ENCODE results near the gene GRIK5.
"Not testable (repeated sequence)": the region's sequence is repeated elsewhere in the genome, so short reads cannot be mapped to it uniquely, and the experiment has no call there.

The GRIK5 gene

GRCh38 chr19:42054205-42054604, 15.8 kb downstream of the GRIK5 start:
- Histone ChIP-seq H3K27me3 (ENCODE audit: control insufficient read depth in 5 of 5, insufficient read depth in 4 of 5, low read length in 5 of 5) (peaks cover 0 to 8% (median 0%) of the 10 kb centered on the region in 5 donors), H3K9ac (ENCODE audit: low read length in 5 of 5) (no peak overlapping the region), H3K4me1 (ENCODE audit: control insufficient read depth in 5 of 5, insufficient read depth in 5 of 5, low read length in 5 of 5) (no peaks in the 10 kb centered on the region), H3K27ac (ENCODE audit: low read depth, low read length) (no peak overlapping the region), H3K36me3 (ENCODE audit: control insufficient read depth in 5 of 5, insufficient read depth in 5 of 5, low read length in 5 of 5) (no peaks in the 10 kb centered on the region), H3K9me3 (ENCODE audit: control insufficient read depth in 5 of 5, low read length in 5 of 5) (no peaks in the 10 kb centered on the region), H3K4me3 (ENCODE audit: low read depth in 1 of 5, low read length in 5 of 5) (no peak overlapping the region)

- H3K4me1 ChIP-seq (ENCODE audit: control insufficient read depth in 5 of 5, insufficient read depth in 5 of 5, low read length in 5 of 5) = no peaks in the 10 kb centered on the region
- no peaks in the 10 kb centered on the region for H3K9me3 ChIP-seq (ENCODE audit: control insufficient read depth in 5 of 5, low read length in 5 of 5)
- H3K9ac ChIP-seq (ENCODE audit: low read length in 5 of 5) = no peak overlapping the region
- no peak overlapping the region for H3K27ac ChIP-seq (ENCODE audit: low read depth, low read length)
- H3K4me3 ChIP-seq (ENCODE audit: low read depth in 1 of 5, low read length in 5 of 5) = no peak overlapping the region
- H3K36me3 ChIP-seq (ENCODE audit: control insufficient read depth in 5 of 5, insufficient read depth in 5 of 5, low read length in 5 of 5) = no peaks in the 10 kb centered on the region
- H3K27me3 ChIP-seq (ENCODE audit: control insufficient read depth in 5 of 5, insufficient read depth in 4 of 5, low read length in 5 of 5) = peaks cover 0 to 8% (median 0%) of the 10 kb centered on the region in 5 donors
These were observed 16.7 kb downstream of the GRIK5 start for GRCh38 chr19:42053037-42053935.

- Histone ChIP-seq H3K36me3 (ENCODE audit: control insufficient read depth in 5 of 5, insufficient read depth in 5 of 5, low read length in 5 of 5) (no peaks in the 10 kb centered on the region), H3K9ac (ENCODE audit: low read length in 5 of 5) (no peak overlapping the region), H3K27me3 (ENCODE audit: control insufficient read depth in 5 of 5, insufficient read depth in 4 of 5, low read length in 5 of 5) (peaks cover 0 to 8% (median 0%) of the 10 kb centered on the region in 5 donors), H3K4me3 (ENCODE audit: low read depth in 1 of 5, low read length in 5 of 5) (no peak overlapping the region), H3K4me1 (ENCODE audit: control insufficient read depth in 5 of 5, insufficient read depth in 5 of 5, low read length in 5 of 5) (no peaks in the 10 kb centered on the region), H3K27ac (ENCODE audit: low read depth, low read length) (no peak overlapping the region), H3K9me3 (ENCODE audit: control insufficient read depth in 5 of 5, low read length in 5 of 5) (no peaks in the 10 kb centered on the region)
These were observed 17.7 kb downstream of the GRIK5 start for GRCh38 chr19:42052241-42052863.

- H3K4me1 ChIP-seq (ENCODE audit: control insufficient read depth in 5 of 5, insufficient read depth in 5 of 5, low read length in 5 of 5) = no peaks in the 10 kb centered on the region
- H3K9ac ChIP-seq (ENCODE audit: low read length in 5 of 5) = no peak overlapping the region
- H3K27ac ChIP-seq (ENCODE audit: low read depth, low read length) = no peak overlapping the region
- peaks cover 0 to 8% (median 0%) of the 10 kb centered on the region in 5 donors for H3K27me3 ChIP-seq (ENCODE audit: control insufficient read depth in 5 of 5, insufficient read depth in 4 of 5, low read length in 5 of 5)
- no peaks in the 10 kb centered on the region for H3K36me3 ChIP-seq (ENCODE audit: control insufficient read depth in 5 of 5, insufficient read depth in 5 of 5, low read length in 5 of 5)
- H3K4me3 ChIP-seq (ENCODE audit: low read depth in 1 of 5, low read length in 5 of 5) = no peak overlapping the region
- no peaks in the 10 kb centered on the region for H3K9me3 ChIP-seq (ENCODE audit: control insufficient read depth in 5 of 5, low read length in 5 of 5)
These were observed 18.6 kb downstream of the GRIK5 start for GRCh38 chr19:42051166-42052115.

DNA sequence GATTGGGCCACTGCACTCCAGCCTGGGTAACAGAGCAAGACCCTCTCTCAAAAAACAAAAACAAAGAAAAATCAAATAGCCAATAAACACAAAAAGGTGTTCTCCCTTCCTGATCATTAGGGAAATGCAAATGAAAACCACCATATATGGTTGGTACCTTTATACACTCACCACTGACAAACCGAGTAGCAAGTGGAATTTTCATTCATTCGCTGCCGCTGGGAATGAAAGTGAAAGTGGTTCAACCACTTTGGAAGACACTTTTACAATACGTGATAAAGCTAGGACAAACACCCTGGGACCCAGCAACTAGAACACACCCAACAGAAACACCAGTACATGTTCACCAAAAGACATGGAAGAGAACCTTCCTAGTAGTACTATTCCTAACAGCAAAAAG, 21.0 kb downstream of the GRIK5 start:
- H3K36me3 ChIP-seq (ENCODE audit: control insufficient read depth in 5 of 5, insufficient read depth in 5 of 5, low read length in 5 of 5) = no peaks in the 10 kb centered on the region
- H3K4me1 ChIP-seq (ENCODE audit: control insufficient read depth in 5 of 5, insufficient read depth in 5 of 5, low read length in 5 of 5) = no peaks in the 10 kb centered on the region
- no peak overlapping the region for H3K9ac ChIP-seq (ENCODE audit: low read length in 5 of 5)
- no peak overlapping the region for H3K27ac ChIP-seq (ENCODE audit: low read depth, low read length)
- peak overlapping the region in 4 of 5 donors; percentile 15 to 54 (median 40) for H3K4me3 ChIP-seq (ENCODE audit: low read depth in 1 of 5, low read length in 5 of 5)
- no peaks in the 10 kb centered on the region for H3K9me3 ChIP-seq (ENCODE audit: control insufficient read depth in 5 of 5, low read length in 5 of 5)
- H3K27me3 ChIP-seq (ENCODE audit: control insufficient read depth in 5 of 5, insufficient read depth in 4 of 5, low read length in 5 of 5) = peaks cover 0 to 5% (median 0%) of the 10 kb centered on the region in 5 donors

DNA sequence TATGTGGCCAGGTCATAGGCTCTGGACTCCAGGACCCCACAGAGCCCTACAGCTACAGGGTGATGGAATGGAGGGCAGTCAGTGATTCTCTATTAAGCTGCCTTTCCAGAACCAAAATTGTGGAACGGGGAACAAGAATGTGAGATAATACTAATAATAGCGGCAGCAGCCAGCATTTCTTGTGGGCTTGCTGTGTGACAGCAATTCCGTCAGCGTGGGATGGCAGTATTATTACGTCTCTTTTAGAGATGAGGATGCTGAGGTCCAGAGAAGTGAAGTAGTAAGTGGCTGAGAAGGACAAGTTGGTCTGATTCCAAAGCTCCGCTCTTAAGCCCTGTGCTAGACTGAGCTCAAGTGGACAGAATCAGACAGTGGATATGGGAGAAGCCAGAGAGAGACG, 24.4 kb downstream of the GRIK5 start:
- no peaks in the 10 kb centered on the region for H3K9me3 ChIP-seq (ENCODE audit: control insufficient read depth in 5 of 5, low read length in 5 of 5)
- no peaks in the 10 kb centered on the region for H3K36me3 ChIP-seq (ENCODE audit: control insufficient read depth in 5 of 5, insufficient read depth in 5 of 5, low read length in 5 of 5)
- H3K27ac ChIP-seq (ENCODE audit: low read depth, low read length) = no peak overlapping the region
- H3K4me3 ChIP-seq (ENCODE audit: low read depth in 1 of 5, low read length in 5 of 5) = no peak overlapping the region
- H3K4me1 ChIP-seq (ENCODE audit: control insufficient read depth in 5 of 5, insufficient read depth in 5 of 5, low read length in 5 of 5) = no peaks in the 10 kb centered on the region
- peaks cover 0 to 9% (median 0%) of the 10 kb centered on the region in 5 donors for H3K27me3 ChIP-seq (ENCODE audit: control insufficient read depth in 5 of 5, insufficient read depth in 4 of 5, low read length in 5 of 5)
- H3K9ac ChIP-seq (ENCODE audit: low read length in 5 of 5) = no peak overlapping the region

GRCh38 chr19:42042455-42043170, 27.4 kb downstream of the GRIK5 start:
- H3K4me3 ChIP-seq (ENCODE audit: low read depth in 1 of 5, low read length in 5 of 5) = no peak overlapping the region
- peaks cover 0 to 9% (median 2%) of the 10 kb centered on the region in 5 donors for H3K27me3 ChIP-seq (ENCODE audit: control insufficient read depth in 5 of 5, insufficient read depth in 4 of 5, low read length in 5 of 5)
- H3K9me3 ChIP-seq (ENCODE audit: control insufficient read depth in 5 of 5, low read length in 5 of 5) = no peaks in the 10 kb centered on the region
- H3K36me3 ChIP-seq (ENCODE audit: control insufficient read depth in 5 of 5, insufficient read depth in 5 of 5, low read length in 5 of 5) = no peaks in the 10 kb centered on the region
- no peak overlapping the region for H3K9ac ChIP-seq (ENCODE audit: low read length in 5 of 5)
- no peak overlapping the region for H3K27ac ChIP-seq (ENCODE audit: low read depth, low read length)
- no peaks in the 10 kb centered on the region for H3K4me1 ChIP-seq (ENCODE audit: control insufficient read depth in 5 of 5, insufficient read depth in 5 of 5, low read length in 5 of 5)

GRCh38 chr19:42040491-42040890, 29.5 kb downstream of the GRIK5 start:
- not testable (repeated sequence) for H3K36me3 ChIP-seq (ENCODE audit: control insufficient read depth in 5 of 5, insufficient read depth in 5 of 5, low read length in 5 of 5); H3K9me3 ChIP-seq (ENCODE audit: control insufficient read depth in 5 of 5, low read length in 5 of 5); H3K4me3 ChIP-seq (ENCODE audit: low read depth in 1 of 5, low read length in 5 of 5); H3K27me3 ChIP-seq (ENCODE audit: control insufficient read depth in 5 of 5, insufficient read depth in 4 of 5, low read length in 5 of 5); H3K4me1 ChIP-seq (ENCODE audit: control insufficient read depth in 5 of 5, insufficient read depth in 5 of 5, low read length in 5 of 5); H3K27ac ChIP-seq (ENCODE audit: low read depth, low read length); H3K9ac ChIP-seq (ENCODE audit: low read length in 5 of 5)

GRCh38 chr19:42040031-42040430, 30.0 kb downstream of the GRIK5 start:
- H3K4me1 ChIP-seq (ENCODE audit: control insufficient read depth in 5 of 5, insufficient read depth in 5 of 5, low read length in 5 of 5) = no peaks in the 10 kb centered on the region
- H3K36me3 ChIP-seq (ENCODE audit: control insufficient read depth in 5 of 5, insufficient read depth in 5 of 5, low read length in 5 of 5) = no peaks in the 10 kb centered on the region
- no peaks in the 10 kb centered on the region for H3K9me3 ChIP-seq (ENCODE audit: control insufficient read depth in 5 of 5, low read length in 5 of 5)
- H3K9ac ChIP-seq (ENCODE audit: low read length in 5 of 5) = no peak overlapping the region
- H3K27me3 ChIP-seq (ENCODE audit: control insufficient read depth in 5 of 5, insufficient read depth in 4 of 5, low read length in 5 of 5) = peaks cover 0 to 9% (median 2%) of the 10 kb centered on the region in 5 donors
- no peak overlapping the region for H3K4me3 ChIP-seq (ENCODE audit: low read depth in 1 of 5, low read length in 5 of 5)
- no peak overlapping the region for H3K27ac ChIP-seq (ENCODE audit: low read depth, low read length)
